IPS-15b (cell line): ENCODE data around the gene QRFP.

Experiments
- H3K27me3 ChIP-seq: one replicate; pipeline ENCODE4 v1.6.1; 2013; ENCODE audit warnings: low read length; ENCODE audit not compliant: control insufficient read depth, insufficient read depth
- H3K36me3 ChIP-seq: one replicate; pipeline ENCODE4 v1.6.1; 2013; ENCODE audit warnings: low read length; ENCODE audit not compliant: control insufficient read depth, insufficient read depth
- H3K4me1 ChIP-seq: one replicate; pipeline ENCODE4 v1.6.1; 2013; ENCODE audit warnings: mild to moderate bottlenecking, low read length; ENCODE audit not compliant: control insufficient read depth, insufficient read depth
- H3K4me3 ChIP-seq: one replicate; pipeline ENCODE4 v1.5.1; 2013; ENCODE audit warnings: low read depth, low read length
- H3K9ac ChIP-seq: one replicate; pipeline ENCODE4 v1.6.1; 2013; ENCODE audit warnings: low read depth, mild to moderate bottlenecking, low read length
- H3K9me3 ChIP-seq: one replicate; pipeline ENCODE4 v1.6.1; 2013; ENCODE audit warnings: mild to moderate bottlenecking, low read length; ENCODE audit not compliant: control insufficient read depth, insufficient read depth

QRFP gene

GRCh38 chr9:130895481-130896232 lies 955 bp downstream of the QRFP start:
- Histone ChIP-seq H3K9me3 (no peaks in the 10 kb centered on the region), H3K27me3 (no peaks in the 10 kb centered on the region), H3K36me3 (peaks cover 2% of the 10 kb centered on the region), H3K4me1 (no peaks in the 10 kb centered on the region), H3K4me3 (no peak overlapping the region), H3K9ac (no peak overlapping the region)

- no peak overlapping the region for H3K4me3 ChIP-seq
- H3K36me3 ChIP-seq: peaks cover 4% of the 10 kb centered on the region
- no peak overlapping the region for H3K9ac ChIP-seq
- no peaks in the 10 kb centered on the region for H3K4me1 ChIP-seq
- H3K9me3 ChIP-seq: no peaks in the 10 kb centered on the region
- H3K27me3 ChIP-seq: no peaks in the 10 kb centered on the region
These were observed 1.6 kb downstream of the QRFP start for GRCh38 chr9:130895038-130895437.

- no peak overlapping the region for H3K4me3 ChIP-seq
- H3K9me3 ChIP-seq: no peaks in the 10 kb centered on the region
- H3K36me3 ChIP-seq: peaks cover 7% of the 10 kb centered on the region
- H3K9ac ChIP-seq: no peak overlapping the region
- no peaks in the 10 kb centered on the region for H3K27me3 ChIP-seq
- no peaks in the 10 kb centered on the region for H3K4me1 ChIP-seq
These were observed 2.1 kb downstream of the QRFP start for GRCh38 chr9:130894546-130894945.

- Histone ChIP-seq H3K27me3 (no peaks in the 10 kb centered on the region), H3K4me3 (no peak overlapping the region), H3K4me1 (no peaks in the 10 kb centered on the region), H3K9ac (no peak overlapping the region), H3K9me3 (no peaks in the 10 kb centered on the region), H3K36me3 (peaks cover 7% of the 10 kb centered on the region)
These were observed 3.1 kb downstream of the QRFP start for GRCh38 chr9:130893341-130894101.

GRCh38 chr9:130892477-130893304 lies 3.9 kb downstream of the QRFP start:
- H3K9me3 ChIP-seq: no peaks in the 10 kb centered on the region

GRCh38 chr9:130891688-130892476 lies 4.7 kb downstream of the QRFP start:
- no peak overlapping the region for H3K4me3 ChIP-seq
- no peaks in the 10 kb centered on the region for H3K4me1 ChIP-seq
- H3K9ac ChIP-seq: no peak overlapping the region
- H3K36me3 ChIP-seq: peaks cover 15% of the 10 kb centered on the region
- no peaks in the 10 kb centered on the region for H3K9me3 ChIP-seq
- H3K27me3 ChIP-seq: no peaks in the 10 kb centered on the region

More at GRCh38 chr9:130892477-130893304, 3.9 kb downstream of the QRFP start:
- Histone ChIP-seq H3K4me3 (no peak overlapping the region), H3K9ac (no peak overlapping the region), H3K36me3 (peaks cover 13% of the 10 kb centered on the region), H3K27me3 (no peaks in the 10 kb centered on the region), H3K4me1 (no peaks in the 10 kb centered on the region)

- no peak overlapping the region for H3K4me3 ChIP-seq
- H3K9me3 ChIP-seq: no peaks in the 10 kb centered on the region
- no peak overlapping the region for H3K9ac ChIP-seq
- H3K27me3 ChIP-seq: no peaks in the 10 kb centered on the region
- no peaks in the 10 kb centered on the region for H3K4me1 ChIP-seq
- peaks cover 18% of the 10 kb centered on the region for H3K36me3 ChIP-seq
These were observed 5.5 kb downstream of the QRFP start for GRCh38 chr9:130890870-130891687.

- Histone ChIP-seq H3K4me3 (no peak overlapping the region), H3K4me1 (no peaks in the 10 kb centered on the region), H3K36me3 (peaks cover 28% of the 10 kb centered on the region), H3K9me3 (no peaks in the 10 kb centered on the region), H3K9ac (no peak overlapping the region), H3K27me3 (no peaks in the 10 kb centered on the region)
These were observed 6.5 kb downstream of the QRFP start for GRCh38 chr9:130890124-130890523.

GRCh38 chr9:130888146-130888885 lies 8.3 kb downstream of the QRFP start:
- H3K27me3 ChIP-seq: no peaks in the 10 kb centered on the region
- H3K9ac ChIP-seq: no peak overlapping the region
- peaks cover 46% of the 10 kb centered on the region for H3K36me3 ChIP-seq
- no peaks in the 10 kb centered on the region for H3K4me1 ChIP-seq
- no peaks in the 10 kb centered on the region for H3K9me3 ChIP-seq
- no peak overlapping the region for H3K4me3 ChIP-seq

- Histone ChIP-seq H3K27me3 (no peaks in the 10 kb centered on the region), H3K4me3 (no peak overlapping the region), H3K36me3 (peaks cover 44% of the 10 kb centered on the region), H3K9ac (no peak overlapping the region), H3K4me1 (no peaks in the 10 kb centered on the region), H3K9me3 (no peaks in the 10 kb centered on the region)
These were observed 9.0 kb downstream of the QRFP start for GRCh38 chr9:130887494-130888144.
